Gastrocnemius medialis (tissue), 4 donors: ENCODE measurements around the gene TALDO1.

Source experiments
- POLR2A ChIP-seq, 2 donors: fragments of 450-650 bp; IDR thresholded peaks; one replicate each; pipeline ENCODE4 v1.6.1; 2017; ENCODE audit warnings: antibody characterized with exemption in 2 of 2, mild to moderate bottlenecking in 2 of 2, moderate library complexity in 2 of 2
- TF ChIP-seq, protein P1 (sequence below), 5 experiments: fragments of 450-650 bp in 3 of 5; fragments of 200-600 bp in 2 of 5; sonication (generic) in 2 of 5; IDR thresholded peaks in 4 of 5; conservative IDR thresholded peaks in 1 of 5; 1 replicate in 4 of 5; 2 replicates in 1 of 5; pipeline ENCODE4 v1.5.1; 2016 to 2019; ENCODE audit warnings: antibody characterized with exemption in 5 of 5, mild to moderate bottlenecking in 3 of 5, moderate library complexity in 3 of 5

DNA sequence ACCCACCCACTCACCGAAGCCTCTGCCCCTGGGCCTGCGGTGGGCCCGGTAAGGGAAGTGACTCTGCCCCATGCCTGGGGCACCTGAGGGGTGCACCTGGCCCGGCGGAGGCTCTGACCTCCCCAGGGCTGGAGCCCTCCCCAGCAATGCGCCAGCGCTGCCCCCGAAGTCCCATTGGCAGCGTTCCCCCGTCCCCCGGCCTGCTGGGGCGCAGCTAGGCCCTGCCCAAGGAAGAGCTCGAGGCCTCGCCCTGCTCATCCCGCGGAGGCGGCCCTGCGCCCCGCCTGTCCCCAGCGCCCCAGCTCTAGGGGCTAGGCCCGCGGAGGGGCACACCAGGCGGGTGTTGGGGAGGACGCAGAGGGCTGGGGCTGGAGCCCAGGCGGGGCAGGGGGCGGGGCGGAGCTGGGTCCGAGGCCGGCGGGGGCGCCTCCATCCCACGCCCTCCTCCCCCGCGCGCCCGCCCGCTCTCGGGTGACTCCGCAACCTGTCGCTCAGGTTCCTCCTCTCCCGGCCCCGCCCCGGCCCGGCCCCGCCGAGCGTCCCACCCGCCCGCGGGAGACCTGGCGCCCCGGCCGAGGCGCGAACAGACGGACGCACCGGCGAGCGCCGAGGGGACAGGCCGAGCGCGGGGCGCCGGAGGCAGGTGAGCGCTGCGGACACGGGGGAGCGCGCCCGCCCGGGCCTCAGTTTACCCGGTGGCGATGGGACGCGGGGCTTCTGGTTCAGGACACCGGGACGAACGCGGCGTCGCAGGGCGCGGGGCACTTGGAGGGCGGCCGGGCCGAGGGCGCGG, 41.4 kb upstream of the TALDO1 start, which contains the start of gene EPS8L2:
- TF ChIP-seq, protein P1, sequence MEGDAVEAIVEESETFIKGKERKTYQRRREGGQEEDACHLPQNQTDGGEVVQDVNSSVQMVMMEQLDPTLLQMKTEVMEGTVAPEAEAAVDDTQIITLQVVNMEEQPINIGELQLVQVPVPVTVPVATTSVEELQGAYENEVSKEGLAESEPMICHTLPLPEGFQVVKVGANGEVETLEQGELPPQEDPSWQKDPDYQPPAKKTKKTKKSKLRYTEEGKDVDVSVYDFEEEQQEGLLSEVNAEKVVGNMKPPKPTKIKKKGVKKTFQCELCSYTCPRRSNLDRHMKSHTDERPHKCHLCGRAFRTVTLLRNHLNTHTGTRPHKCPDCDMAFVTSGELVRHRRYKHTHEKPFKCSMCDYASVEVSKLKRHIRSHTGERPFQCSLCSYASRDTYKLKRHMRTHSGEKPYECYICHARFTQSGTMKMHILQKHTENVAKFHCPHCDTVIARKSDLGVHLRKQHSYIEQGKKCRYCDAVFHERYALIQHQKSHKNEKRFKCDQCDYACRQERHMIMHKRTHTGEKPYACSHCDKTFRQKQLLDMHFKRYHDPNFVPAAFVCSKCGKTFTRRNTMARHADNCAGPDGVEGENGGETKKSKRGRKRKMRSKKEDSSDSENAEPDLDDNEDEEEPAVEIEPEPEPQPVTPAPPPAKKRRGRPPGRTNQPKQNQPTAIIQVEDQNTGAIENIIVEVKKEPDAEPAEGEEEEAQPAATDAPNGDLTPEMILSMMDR (IDR thresholded peaks at IDR 0.05 in 4 of 5, conservative IDR thresholded peaks at IDR 0.05 in 1 of 5) = no peak
- no peak for TF ChIP-seq POLR2A (IDR thresholded peaks at IDR 0.05)
